ENCODE measurements around the gene DPYSL5. TPM values are rescaled to one million over a fixed set of nuclear protein-coding genes. Genes with fewer than 3 reads are reported as not detected.

Gene DPYSL5
- total RNA-seq, 1 donor from 2014 or later, result 313 TPM

DNA sequence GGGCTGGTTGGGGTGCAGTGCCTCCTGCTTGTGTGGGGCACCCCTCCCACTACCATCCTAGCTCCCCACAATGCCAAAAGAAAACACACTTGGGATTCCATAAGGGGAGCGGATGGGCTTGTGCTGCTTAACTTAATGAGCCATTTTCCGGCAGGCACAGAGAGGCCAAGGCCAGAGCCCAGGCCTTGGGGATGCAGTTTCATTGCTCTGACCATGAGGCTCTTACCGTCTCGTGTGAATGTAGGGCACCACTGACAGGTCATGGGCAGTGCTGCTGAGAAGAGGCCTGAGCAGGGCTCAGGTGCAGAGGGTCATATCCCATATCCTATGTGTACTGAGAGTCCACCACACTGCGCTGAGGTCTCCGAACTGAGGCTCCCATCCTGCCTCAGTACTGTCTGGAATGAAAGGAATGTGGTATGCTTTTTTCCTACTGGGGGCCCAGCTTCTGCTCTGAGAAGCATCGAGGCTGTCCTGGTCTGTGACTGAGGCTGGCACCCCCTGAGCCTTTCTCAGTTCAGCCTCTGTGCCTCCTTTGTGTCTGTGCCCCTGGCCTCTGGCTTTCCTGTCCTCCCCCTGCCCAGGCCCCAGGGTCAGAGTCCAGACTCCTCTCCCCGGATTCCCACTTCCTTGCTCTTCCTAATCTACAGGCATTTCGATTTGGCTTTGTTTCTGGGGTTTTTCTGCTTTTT is 77.3 kb downstream of the DPYSL5 start:
- Mint-ChIP-seq H3K27ac (ENCODE audit: unreplicated experiment) (peak overlapping the region; percentile 5), H3K4me3 (ENCODE audit: unreplicated experiment) (peak overlapping the region; percentile 57), H3K27me3 (ENCODE audit: unreplicated experiment) (peaks cover 6% of the 10 kb centered on the region), H3K36me3 (ENCODE audit: unreplicated experiment) (peaks cover 7% of the 10 kb centered on the region), H3K9me3 (ENCODE audit: unreplicated experiment) (peaks cover 4% of the 10 kb centered on the region), H3K4me1 (ENCODE audit: low read depth, unreplicated experiment) (peaks cover 17% of the 10 kb centered on the region)
- DNase-seq, result no peak
- TF ChIP-seq, protein P1, sequence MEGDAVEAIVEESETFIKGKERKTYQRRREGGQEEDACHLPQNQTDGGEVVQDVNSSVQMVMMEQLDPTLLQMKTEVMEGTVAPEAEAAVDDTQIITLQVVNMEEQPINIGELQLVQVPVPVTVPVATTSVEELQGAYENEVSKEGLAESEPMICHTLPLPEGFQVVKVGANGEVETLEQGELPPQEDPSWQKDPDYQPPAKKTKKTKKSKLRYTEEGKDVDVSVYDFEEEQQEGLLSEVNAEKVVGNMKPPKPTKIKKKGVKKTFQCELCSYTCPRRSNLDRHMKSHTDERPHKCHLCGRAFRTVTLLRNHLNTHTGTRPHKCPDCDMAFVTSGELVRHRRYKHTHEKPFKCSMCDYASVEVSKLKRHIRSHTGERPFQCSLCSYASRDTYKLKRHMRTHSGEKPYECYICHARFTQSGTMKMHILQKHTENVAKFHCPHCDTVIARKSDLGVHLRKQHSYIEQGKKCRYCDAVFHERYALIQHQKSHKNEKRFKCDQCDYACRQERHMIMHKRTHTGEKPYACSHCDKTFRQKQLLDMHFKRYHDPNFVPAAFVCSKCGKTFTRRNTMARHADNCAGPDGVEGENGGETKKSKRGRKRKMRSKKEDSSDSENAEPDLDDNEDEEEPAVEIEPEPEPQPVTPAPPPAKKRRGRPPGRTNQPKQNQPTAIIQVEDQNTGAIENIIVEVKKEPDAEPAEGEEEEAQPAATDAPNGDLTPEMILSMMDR (IDR thresholded peaks at IDR 0.05; ENCODE audit: partially characterized antibody, unreplicated experiment), result no peak

DNA sequence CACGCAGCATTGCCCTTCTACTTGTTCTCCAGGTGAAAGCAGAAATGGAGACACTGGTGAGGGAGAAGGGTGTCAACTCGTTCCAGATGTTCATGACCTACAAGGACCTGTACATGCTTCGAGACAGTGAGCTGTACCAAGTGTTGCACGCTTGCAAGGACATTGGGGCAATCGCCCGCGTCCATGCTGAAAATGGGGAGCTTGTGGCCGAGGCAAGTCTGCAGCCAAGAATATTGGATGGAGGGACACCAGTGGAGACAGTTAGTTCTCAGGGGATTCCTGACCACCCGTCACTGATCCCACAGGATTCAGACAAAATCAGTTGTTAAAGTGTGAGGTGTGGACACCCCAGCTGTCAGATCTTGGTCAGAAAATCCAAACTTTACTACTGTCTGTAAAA is 79.3 kb downstream of the DPYSL5 start:
- Mint-ChIP-seq H3K27me3 (ENCODE audit: unreplicated experiment) (peaks cover 6% of the 10 kb centered on the region), H3K4me3 (ENCODE audit: unreplicated experiment) (no peak overlapping the region), H3K27ac (ENCODE audit: unreplicated experiment) (no peak overlapping the region), H3K4me1 (ENCODE audit: low read depth, unreplicated experiment) (peaks cover 8% of the 10 kb centered on the region), H3K36me3 (ENCODE audit: unreplicated experiment) (peaks cover 7% of the 10 kb centered on the region), H3K9me3 (ENCODE audit: unreplicated experiment) (peaks cover 4% of the 10 kb centered on the region)
- TF ChIP-seq, protein P1 (IDR thresholded peaks at IDR 0.05; ENCODE audit: partially characterized antibody, unreplicated experiment), result no peak
- DNase-seq, result no peak

DNA sequence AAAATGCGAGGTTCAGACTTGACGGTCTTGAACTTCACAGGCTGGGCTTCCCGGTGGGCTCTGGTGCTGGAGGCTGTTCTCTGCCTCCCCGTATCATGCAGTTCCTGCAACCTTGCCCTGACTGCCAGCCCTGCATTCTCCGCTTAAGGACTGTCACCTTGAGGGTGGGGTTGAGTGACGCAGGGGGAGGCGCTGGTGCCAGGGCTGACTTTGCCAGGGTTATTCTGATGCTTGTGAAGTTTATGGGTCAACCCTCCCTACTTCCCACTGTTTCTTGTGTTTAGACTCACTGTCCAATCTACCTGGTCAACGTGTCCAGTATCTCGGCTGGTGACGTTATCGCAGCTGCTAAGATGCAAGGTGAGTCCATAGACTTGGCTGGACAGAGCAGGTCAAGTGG is 85.0 kb downstream of the DPYSL5 start:
- no peaks in the 10 kb centered on the region for H3K4me1 Mint-ChIP-seq (ENCODE audit: low read depth, unreplicated experiment)
- peaks cover 6% of the 10 kb centered on the region for H3K9me3 Mint-ChIP-seq (ENCODE audit: unreplicated experiment)
- peaks cover 14% of the 10 kb centered on the region for H3K36me3 Mint-ChIP-seq (ENCODE audit: unreplicated experiment)
- H3K27ac Mint-ChIP-seq (ENCODE audit: unreplicated experiment), result no peak overlapping the region
- H3K27me3 Mint-ChIP-seq (ENCODE audit: unreplicated experiment), result peaks cover 6% of the 10 kb centered on the region
- H3K4me3 Mint-ChIP-seq (ENCODE audit: unreplicated experiment), result no peak overlapping the region
- no peak for DNase-seq
- TF ChIP-seq, protein P1 (IDR thresholded peaks at IDR 0.05; ENCODE audit: partially characterized antibody, unreplicated experiment), result no peak

DNA sequence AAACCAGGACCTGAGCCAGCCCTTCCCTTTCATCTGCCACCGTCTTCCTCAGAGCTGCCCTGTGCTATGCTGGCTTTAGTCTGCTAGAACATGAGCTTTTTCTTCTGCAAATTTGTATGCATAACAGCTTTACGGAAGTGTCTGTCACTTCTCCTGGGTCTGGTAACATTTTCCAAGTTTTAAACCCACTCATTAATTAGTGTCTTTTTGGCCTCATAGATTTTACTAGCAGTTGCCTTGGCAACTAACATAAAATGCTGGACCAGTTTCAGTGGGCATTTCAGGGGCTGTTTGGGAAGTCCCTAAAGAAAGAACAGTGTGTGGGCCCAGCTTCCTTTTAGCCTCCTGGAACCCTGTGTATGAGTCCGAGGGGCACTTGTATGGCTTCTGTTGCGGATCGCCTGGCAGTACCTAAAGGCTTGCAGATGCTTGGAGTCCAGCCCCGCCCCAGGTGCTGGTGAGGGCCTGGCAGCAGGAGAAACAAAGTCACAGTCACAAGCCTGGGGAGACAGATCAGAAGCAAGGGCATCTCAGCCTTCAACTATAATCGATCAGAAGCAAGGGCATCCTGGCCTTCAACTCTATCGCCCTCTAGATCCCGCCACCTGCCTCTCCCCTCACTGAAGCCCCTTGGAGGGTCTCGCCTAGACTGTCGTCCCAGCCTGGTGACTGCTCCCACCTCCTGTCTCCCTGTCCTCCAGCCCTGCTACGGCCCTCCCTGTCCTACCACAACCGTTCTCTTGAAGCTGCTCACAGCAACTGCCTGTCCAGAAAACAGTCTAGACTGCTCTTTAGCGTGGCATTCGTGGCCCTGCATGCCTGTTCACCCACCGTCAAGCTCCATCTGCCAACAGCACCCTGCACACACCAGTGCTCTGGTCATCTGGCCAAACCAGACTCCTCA is 85.8 kb downstream of the DPYSL5 start:
- Mint-ChIP-seq H3K27me3 (ENCODE audit: unreplicated experiment) (peaks cover 5% of the 10 kb centered on the region), H3K36me3 (ENCODE audit: unreplicated experiment) (peaks cover 14% of the 10 kb centered on the region), H3K4me1 (ENCODE audit: low read depth, unreplicated experiment) (no peaks in the 10 kb centered on the region), H3K4me3 (ENCODE audit: unreplicated experiment) (no peak overlapping the region), H3K9me3 (ENCODE audit: unreplicated experiment) (peaks cover 6% of the 10 kb centered on the region), H3K27ac (ENCODE audit: unreplicated experiment) (no peak overlapping the region)
- DNase-seq, result no peak
- TF ChIP-seq, protein P1 (IDR thresholded peaks at IDR 0.05; ENCODE audit: partially characterized antibody, unreplicated experiment), result no peak

DNA sequence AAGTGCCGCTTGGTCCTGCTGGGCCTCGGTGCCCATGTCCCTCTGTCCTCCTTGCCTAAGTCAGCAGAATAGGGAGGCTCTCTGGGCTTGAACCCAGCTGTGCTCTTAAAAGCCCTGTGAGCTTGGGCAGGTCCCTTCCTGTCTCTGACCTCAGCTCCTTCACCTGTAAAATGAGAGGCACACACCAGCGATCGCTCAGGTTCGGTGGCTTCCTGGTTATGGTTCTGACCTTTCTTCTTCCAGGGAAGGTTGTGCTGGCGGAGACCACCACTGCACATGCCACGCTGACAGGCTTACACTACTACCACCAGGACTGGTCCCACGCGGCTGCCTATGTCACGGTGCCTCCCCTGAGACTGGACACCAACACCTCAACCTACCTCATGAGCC is 86.4 kb downstream of the DPYSL5 start:
- peaks cover 6% of the 10 kb centered on the region for H3K9me3 Mint-ChIP-seq (ENCODE audit: unreplicated experiment)
- no peak overlapping the region for H3K4me3 Mint-ChIP-seq (ENCODE audit: unreplicated experiment)
- H3K27ac Mint-ChIP-seq (ENCODE audit: unreplicated experiment), result no peak overlapping the region
- TF ChIP-seq, protein P1 (IDR thresholded peaks at IDR 0.05; ENCODE audit: partially characterized antibody, unreplicated experiment), result no peak
- no peak for DNase-seq
- H3K4me1 Mint-ChIP-seq (ENCODE audit: low read depth, unreplicated experiment), result no peaks in the 10 kb centered on the region
- H3K27me3 Mint-ChIP-seq (ENCODE audit: unreplicated experiment), result peaks cover 4% of the 10 kb centered on the region
- peaks cover 14% of the 10 kb centered on the region for H3K36me3 Mint-ChIP-seq (ENCODE audit: unreplicated experiment)
